Ectodermal cell (in vitro differentiated cells): Measurements from ENCODE around the gene ARHGEF40.

Experiments used
- H3K27ac ChIP-seq: 2 replicates; pipeline ENCODE4 v1.7.0; 2013; ENCODE audit warnings: mild to moderate bottlenecking, low read depth, low read length; ENCODE audit not compliant: insufficient read depth, poor library complexity, severe bottlenecking
- H3K27me3 ChIP-seq: 2 replicates; pipeline ENCODE4 v1.7.0; 2013; ENCODE audit warnings: mild to moderate bottlenecking, low read length; ENCODE audit not compliant: insufficient read depth, control insufficient read depth, poor library complexity, severe bottlenecking
- H3K36me3 ChIP-seq: one replicate; pipeline ENCODE4 v1.7.0; 2013; ENCODE audit warnings: low read length; ENCODE audit not compliant: control insufficient read depth, insufficient read depth
- H3K4me1 ChIP-seq: one replicate; pipeline ENCODE4 v1.7.0; 2013; ENCODE audit warnings: low read length; ENCODE audit not compliant: control insufficient read depth, insufficient read depth
- H3K4me3 ChIP-seq: 2 replicates; pipeline ENCODE4 v1.7.0; 2013; ENCODE audit warnings: low read depth, low read length, control low read depth; ENCODE audit not compliant: insufficient read depth
- H3K9me3 ChIP-seq: 2 replicates; pipeline ENCODE4 v1.7.0; 2013; ENCODE audit warnings: mild to moderate bottlenecking, low read length, moderate library complexity; ENCODE audit not compliant: control insufficient read depth
- WGBS, 2 experiments: methylation state at CpG; one replicate each; pipeline ENCODE4 v1.1.7; 2013; ENCODE audit warnings: missing lambda C conversion rate in 2 of 2; 5-methylcytosine and 5-hydroxymethylcytosine counted together

ARHGEF40 gene

GRCh38 chr14:21098892-21099595, 28.9 kb downstream of the ARHGEF40 start:
- 9 to 13% methylated on average over 14 of the region's 16 CpGs for WGBS, 2 experiments
- Histone ChIP-seq H3K27ac (peak overlapping the region; percentile 85), H3K27me3 (no peaks in the 10 kb centered on the region), H3K36me3 (no peaks in the 10 kb centered on the region), H3K9me3 (no peaks in the 10 kb centered on the region), H3K4me3 (peak overlapping the region; percentile 76), H3K4me1 (peaks cover 46% of the 10 kb centered on the region)

DNA sequence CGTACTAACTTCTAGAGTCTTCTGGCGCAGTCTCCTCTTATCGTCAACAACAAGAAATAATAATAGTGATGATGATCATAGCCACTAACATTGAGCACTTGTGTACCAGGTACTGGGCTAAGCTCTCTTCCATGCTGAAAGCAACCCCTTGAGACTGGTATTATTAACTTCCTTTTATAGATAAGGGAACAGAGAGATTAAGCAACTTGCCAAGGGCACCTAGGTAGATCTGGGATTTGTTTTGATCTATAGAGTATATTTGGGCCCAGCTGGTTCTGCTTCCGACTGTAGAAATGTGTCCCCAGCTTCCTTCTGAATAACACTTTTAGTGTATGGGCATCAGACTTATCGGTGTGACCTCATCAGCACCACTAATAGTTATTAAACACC, 29.5 kb downstream of the ARHGEF40 start:
- Histone ChIP-seq H3K36me3 (no peaks in the 10 kb centered on the region), H3K4me3 (peak overlapping the region; percentile 76), H3K27me3 (no peaks in the 10 kb centered on the region), H3K9me3 (no peaks in the 10 kb centered on the region), H3K27ac (no peak overlapping the region), H3K4me1 (peaks cover 48% of the 10 kb centered on the region)
- 76 to 89% methylated on average over 2 to 5 of the region's 5 CpGs for WGBS, 2 experiments

DNA sequence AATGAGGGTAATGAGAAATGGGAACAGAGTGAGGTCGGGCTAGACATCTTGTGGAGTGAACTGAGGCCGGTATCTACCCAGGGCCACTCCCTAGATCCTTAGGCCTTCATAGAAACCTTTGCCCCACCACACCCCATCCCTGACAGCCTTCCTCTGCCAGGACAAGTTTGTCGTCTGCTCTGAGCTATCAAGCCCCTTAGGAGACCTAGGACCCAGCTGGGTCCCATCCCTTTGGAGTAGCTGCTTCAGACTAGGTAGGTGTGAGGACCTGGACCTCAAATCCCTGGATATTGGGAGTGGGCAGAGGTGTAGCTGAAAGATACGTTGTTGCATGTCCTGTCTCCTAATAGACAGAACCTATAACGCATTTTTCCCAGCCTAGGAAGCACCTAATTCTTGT, 30.8 kb downstream of the ARHGEF40 start, which contains the start of gene TMEM253:
Gene TMEM253 (plus strand): TSS at position 136 of the 400 bp plus-strand sequence. CDS start 278 bp downstream, outside the sequence.
- H3K27me3 ChIP-seq = no peaks in the 10 kb centered on the region
- no peaks in the 10 kb centered on the region for H3K36me3 ChIP-seq
- H3K9me3 ChIP-seq = no peaks in the 10 kb centered on the region
- no peak within 1 kb of the TSS for H3K27ac ChIP-seq
- WGBS, 2 experiments = 89 to 93% methylated on average over 5 of the region's 5 CpGs
- H3K4me3 ChIP-seq = no peak within 1 kb of the TSS
- H3K4me1 ChIP-seq = peaks cover 42% of the 10 kb centered on the region

DNA sequence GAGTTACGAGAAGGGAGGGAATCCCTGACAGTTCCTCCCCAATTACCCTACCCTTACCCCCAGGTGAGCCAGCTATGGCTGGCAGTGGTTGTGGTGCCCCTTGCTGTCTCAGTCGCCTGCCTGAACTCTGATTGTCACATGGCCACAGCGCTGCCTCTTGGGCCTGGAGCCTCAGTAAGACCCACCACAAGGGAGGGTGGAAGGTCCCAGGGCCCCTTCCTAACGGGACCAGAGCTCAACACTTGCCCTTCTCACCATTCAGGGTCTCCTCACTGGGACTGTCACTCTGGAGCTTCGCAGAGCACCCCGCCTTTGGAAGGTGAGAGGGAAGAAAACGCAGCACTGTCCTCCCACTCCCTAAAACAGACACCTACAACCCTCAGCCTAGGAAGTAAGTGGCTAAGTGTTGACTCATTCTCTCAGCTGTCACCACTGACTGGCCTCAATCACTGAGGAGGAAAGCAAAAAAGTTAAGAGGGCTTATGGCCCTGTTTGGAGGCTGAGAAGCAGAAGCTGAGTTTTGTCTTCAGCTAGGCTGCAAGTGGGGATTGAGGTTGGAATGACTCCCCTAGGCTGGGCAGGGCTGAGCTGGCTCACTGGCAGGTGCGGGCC, 31.8 kb downstream of the ARHGEF40 start:
- H3K27ac ChIP-seq = no peak overlapping the region
- no peaks in the 10 kb centered on the region for H3K9me3 ChIP-seq
- no peaks in the 10 kb centered on the region for H3K36me3 ChIP-seq
- H3K27me3 ChIP-seq = no peaks in the 10 kb centered on the region
- H3K4me3 ChIP-seq = no peak overlapping the region
- 76 to 91% methylated on average over 7 to 8 of the region's 8 CpGs for WGBS, 2 experiments
- peaks cover 41% of the 10 kb centered on the region for H3K4me1 ChIP-seq

- Histone ChIP-seq H3K27me3 (no peaks in the 10 kb centered on the region), H3K9me3 (no peaks in the 10 kb centered on the region), H3K4me1 (peaks cover 40% of the 10 kb centered on the region), H3K27ac (peak overlapping the region; percentile 21), H3K4me3 (peak overlapping the region; percentile 93), H3K36me3 (no peaks in the 10 kb centered on the region)
- 13% methylated on average over 9 of the region's 9 CpGs for WGBS, 2 experiments
These were observed 32.7 kb downstream of the ARHGEF40 start for GRCh38 chr14:21102521-21103410.

DNA sequence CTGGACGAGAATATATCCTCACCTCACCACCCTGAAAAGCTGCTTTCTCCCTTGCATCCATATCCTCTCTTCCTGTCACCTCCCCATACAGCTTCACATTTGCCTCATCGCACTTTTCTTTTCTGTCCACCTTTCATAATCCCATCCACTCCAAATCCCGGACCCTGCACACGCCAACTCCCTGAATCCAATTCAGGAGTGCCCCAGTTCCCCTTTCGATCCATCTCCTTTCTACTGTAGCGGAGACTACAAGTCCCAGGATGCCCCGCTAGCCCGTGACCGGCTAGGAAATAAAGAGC, 33.3 kb downstream of the ARHGEF40 start:
- 2% methylated on average over 9 of the region's 9 CpGs for WGBS, 2 experiments
- H3K4me1 ChIP-seq = peaks cover 40% of the 10 kb centered on the region

GRCh38 chr14:21103710-21104447, 33.8 kb downstream of the ARHGEF40 start:
- Histone ChIP-seq H3K36me3 (no peaks in the 10 kb centered on the region), H3K27me3 (no peaks in the 10 kb centered on the region), H3K4me3 (peak overlapping the region; percentile 93), H3K4me1 (peaks cover 40% of the 10 kb centered on the region), H3K9me3 (no peaks in the 10 kb centered on the region), H3K27ac (peak overlapping the region; percentile 100)
- WGBS, 2 experiments = 0% methylated on average over 62 of the region's 62 CpGs

More for the DNA sequence above, 33.3 kb downstream of the ARHGEF40 start:
- peak overlapping the region; percentile 93 for H3K4me3 ChIP-seq
- H3K27me3 ChIP-seq = no peaks in the 10 kb centered on the region
- H3K9me3 ChIP-seq = no peaks in the 10 kb centered on the region
- no peaks in the 10 kb centered on the region for H3K36me3 ChIP-seq
- peak overlapping the region; percentile 100 for H3K27ac ChIP-seq

DNA sequence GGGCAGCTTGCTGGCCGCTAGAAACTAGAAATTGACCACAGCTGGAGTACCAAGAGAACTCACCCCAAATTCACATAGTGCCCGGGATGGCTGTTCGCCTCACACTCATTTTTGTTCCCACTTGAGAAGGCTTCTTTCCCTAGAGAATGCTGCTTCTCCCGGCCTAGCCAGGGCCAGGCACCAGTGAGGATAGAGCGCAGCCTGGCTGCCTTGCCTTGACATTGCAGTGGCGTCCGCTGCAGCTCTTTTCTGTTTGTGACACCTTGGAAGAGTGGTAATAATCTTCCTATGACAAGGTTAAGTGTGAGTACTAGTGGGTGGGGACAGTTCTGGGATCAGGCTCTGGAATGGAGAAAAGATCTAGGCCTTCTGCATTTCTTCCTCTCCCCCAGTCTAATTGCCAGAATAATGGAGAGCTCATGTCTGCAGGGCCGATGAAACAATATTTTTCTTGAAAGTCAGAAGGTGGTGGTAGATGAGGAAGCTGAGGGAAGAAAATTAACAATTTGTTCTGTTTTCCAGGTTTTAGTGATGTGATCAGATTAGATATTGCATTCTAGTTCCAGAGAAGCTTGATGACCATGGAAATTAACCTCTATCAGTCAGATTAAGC, 34.5 kb downstream of the ARHGEF40 start:
- peaks cover 33% of the 10 kb centered on the region for H3K4me1 ChIP-seq
- WGBS, 2 experiments = 11 to 14% methylated on average over 8 of the region's 8 CpGs

GRCh38 chr14:21105095-21105494, 35.0 kb downstream of the ARHGEF40 start:
- WGBS, 2 experiments = 92 to 95% methylated on average over 8 of the region's 8 CpGs
- H3K27ac ChIP-seq = no peak overlapping the region

More for the DNA sequence above, 34.5 kb downstream of the ARHGEF40 start:
- Histone ChIP-seq H3K27me3 (no peaks in the 10 kb centered on the region), H3K4me3 (peak overlapping the region; percentile 93), H3K36me3 (no peaks in the 10 kb centered on the region), H3K27ac (peak overlapping the region; percentile 100), H3K9me3 (no peaks in the 10 kb centered on the region)

More at GRCh38 chr14:21105095-21105494, 35.0 kb downstream of the ARHGEF40 start:
- Histone ChIP-seq H3K27me3 (no peaks in the 10 kb centered on the region), H3K9me3 (no peaks in the 10 kb centered on the region), H3K4me1 (peaks cover 29% of the 10 kb centered on the region), H3K4me3 (no peak overlapping the region), H3K36me3 (no peaks in the 10 kb centered on the region)
